Type B pancreatic cell (in vitro differentiated cells): ENCODE data around the gene MED15. TPM values are rescaled to one million over a fixed set of nuclear protein-coding genes. Genes with fewer than 3 reads are reported as not detected.
A peak's percentile ranks its signal among the peaks of the same experiment; 100 is the strongest.

Experiments used
- DNase-seq: peaks from one replicate; pipeline ENCODE4 v3.0.0; 2021; ENCODE audit warnings: mixed read lengths; ENCODE audit not compliant: unreplicated experiment; ENCODE audit errors: extremely low spot score
- H3K27ac Mint-ChIP-seq: 2 replicates; pipeline ENCODE4 v1.8.0; 2021; ENCODE audit warnings: mild to moderate bottlenecking, mixed read lengths
- H3K27me3 Mint-ChIP-seq: 2 replicates; pipeline ENCODE4 v1.8.0; 2021; ENCODE audit warnings: mixed read lengths
- H3K36me3 Mint-ChIP-seq: 2 replicates; pipeline ENCODE4 v1.8.0; 2021; ENCODE audit warnings: mixed read lengths
- H3K4me1 Mint-ChIP-seq: one replicate; pipeline ENCODE4 v1.8.0; 2021; ENCODE audit warnings: mixed read lengths; ENCODE audit not compliant: unreplicated experiment
- H3K4me3 Mint-ChIP-seq: 2 replicates; pipeline ENCODE4 v1.8.0; 2021; ENCODE audit warnings: mild to moderate bottlenecking, mixed read lengths
- H3K9me3 Mint-ChIP-seq: 2 replicates; pipeline ENCODE4 v1.8.0; 2021; ENCODE audit warnings: mixed read lengths
- total RNA-seq: library from RNA; stranded (reverse); gene quantifications from 2 replicates; pipeline ENCODE4 v1.2.1, GENCODE V29; 2021; ENCODE audit warnings: low replicate concordance
- TF ChIP-seq, protein P1 (sequence below): fragments of 200-600 bp; sonication (generic); conservative IDR thresholded peaks from 2 replicates; pipeline ENCODE4 v1.5.0; 2021; ENCODE audit warnings: antibody characterized with exemption, mild to moderate bottlenecking

The MED15 gene
- total RNA-seq, 1 donor from 2014 or later = 90.8 TPM

DNA sequence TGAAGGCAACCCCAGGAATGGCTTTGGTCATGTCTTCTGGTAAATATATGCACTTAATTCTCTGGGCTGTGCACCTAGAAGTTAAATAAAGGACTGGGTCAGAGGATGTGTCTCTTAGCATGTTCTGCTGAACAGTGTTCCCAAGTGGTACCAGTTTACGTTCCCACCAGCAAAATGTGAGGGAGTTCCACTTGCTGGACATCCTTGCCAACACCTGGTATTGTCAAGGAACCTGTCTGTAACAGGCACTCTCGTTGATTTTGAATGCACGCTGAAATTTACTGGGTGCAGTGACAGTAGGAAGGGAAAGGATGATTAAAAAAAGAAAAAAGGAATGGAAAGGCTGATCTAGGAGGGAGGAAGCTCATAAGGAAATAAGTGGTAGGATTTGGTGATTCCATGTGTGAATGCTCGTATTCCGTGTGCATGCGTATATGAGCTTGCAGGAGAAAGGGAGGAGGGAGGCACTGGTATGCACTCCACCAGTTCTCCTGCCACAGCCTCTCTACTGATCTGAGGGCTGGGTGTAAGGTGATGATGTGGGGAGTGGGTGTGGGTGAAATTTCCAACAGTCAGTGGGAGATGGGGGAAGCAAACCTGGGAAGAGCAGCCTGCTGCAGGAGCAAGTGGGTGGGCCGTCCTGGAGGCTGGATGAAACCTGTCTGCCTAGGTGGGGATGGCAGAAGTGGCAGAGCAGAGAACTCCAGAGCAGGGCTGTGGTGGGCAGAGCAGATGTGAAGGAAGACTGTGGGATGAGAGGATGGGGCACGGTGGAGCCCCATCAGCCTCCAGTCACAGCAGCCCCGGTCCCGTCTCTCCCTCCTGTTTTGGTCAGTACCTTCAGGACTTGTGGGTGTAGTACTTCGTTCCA, 15.0 kb downstream of the MED15 start:
- TF ChIP-seq, protein P1, sequence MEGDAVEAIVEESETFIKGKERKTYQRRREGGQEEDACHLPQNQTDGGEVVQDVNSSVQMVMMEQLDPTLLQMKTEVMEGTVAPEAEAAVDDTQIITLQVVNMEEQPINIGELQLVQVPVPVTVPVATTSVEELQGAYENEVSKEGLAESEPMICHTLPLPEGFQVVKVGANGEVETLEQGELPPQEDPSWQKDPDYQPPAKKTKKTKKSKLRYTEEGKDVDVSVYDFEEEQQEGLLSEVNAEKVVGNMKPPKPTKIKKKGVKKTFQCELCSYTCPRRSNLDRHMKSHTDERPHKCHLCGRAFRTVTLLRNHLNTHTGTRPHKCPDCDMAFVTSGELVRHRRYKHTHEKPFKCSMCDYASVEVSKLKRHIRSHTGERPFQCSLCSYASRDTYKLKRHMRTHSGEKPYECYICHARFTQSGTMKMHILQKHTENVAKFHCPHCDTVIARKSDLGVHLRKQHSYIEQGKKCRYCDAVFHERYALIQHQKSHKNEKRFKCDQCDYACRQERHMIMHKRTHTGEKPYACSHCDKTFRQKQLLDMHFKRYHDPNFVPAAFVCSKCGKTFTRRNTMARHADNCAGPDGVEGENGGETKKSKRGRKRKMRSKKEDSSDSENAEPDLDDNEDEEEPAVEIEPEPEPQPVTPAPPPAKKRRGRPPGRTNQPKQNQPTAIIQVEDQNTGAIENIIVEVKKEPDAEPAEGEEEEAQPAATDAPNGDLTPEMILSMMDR = no peak
- no peaks in the 10 kb centered on the region for H3K9me3 Mint-ChIP-seq
- H3K4me3 Mint-ChIP-seq = peak overlapping the region; percentile 46
- no peaks in the 10 kb centered on the region for H3K27me3 Mint-ChIP-seq
- no peak for DNase-seq
- H3K4me1 Mint-ChIP-seq = peaks cover 44% of the 10 kb centered on the region
- peak overlapping the region; percentile 54 for H3K27ac Mint-ChIP-seq
- peaks cover 27% of the 10 kb centered on the region for H3K36me3 Mint-ChIP-seq

DNA sequence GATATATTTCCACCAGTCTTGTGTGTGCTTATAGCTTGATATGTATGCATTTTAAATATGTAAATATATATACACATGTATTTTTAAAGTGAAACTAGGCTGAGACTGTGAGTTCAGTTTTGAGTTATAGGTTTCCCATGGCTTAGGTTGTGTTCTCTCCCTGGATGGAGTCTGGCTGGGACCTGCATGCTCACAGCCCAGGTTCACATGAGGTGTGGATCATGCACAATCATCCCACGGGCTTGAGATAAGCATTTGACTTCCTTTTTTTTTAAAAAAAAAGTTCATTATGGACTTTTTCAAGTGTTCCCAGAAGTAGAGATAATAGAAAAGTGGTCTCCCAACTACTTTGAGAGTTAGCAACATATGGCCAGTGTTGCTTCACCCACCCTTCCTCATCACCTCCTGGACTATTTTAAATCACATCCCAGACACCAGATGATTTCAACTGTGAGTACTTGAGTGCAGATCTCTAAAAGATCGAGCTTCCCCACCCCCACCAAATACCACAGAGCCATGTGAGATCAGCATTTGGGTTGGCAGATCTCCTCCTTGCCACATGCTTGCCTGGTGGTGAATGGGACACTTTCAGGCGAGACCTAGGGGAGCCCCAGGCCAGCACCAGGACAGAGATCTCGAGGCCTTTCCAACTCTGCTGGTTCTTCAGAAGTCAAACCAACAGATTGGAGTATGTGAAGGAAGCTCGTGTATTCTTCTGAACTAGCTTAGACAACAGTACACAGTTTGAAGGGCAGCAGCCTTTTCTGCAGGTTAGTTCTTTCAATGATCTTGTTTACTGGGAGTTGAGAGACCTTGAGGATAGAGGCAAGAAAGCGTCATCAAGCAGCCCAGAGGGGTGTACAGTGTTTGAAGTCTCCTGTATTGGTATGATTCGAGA, 15.9 kb downstream of the MED15 start:
- peak overlapping the region; percentile 59 for H3K27ac Mint-ChIP-seq
- no peak overlapping the region for H3K4me3 Mint-ChIP-seq
- H3K9me3 Mint-ChIP-seq = no peaks in the 10 kb centered on the region
- peaks cover 29% of the 10 kb centered on the region for H3K36me3 Mint-ChIP-seq
- H3K27me3 Mint-ChIP-seq = no peaks in the 10 kb centered on the region
- H3K4me1 Mint-ChIP-seq = peaks cover 36% of the 10 kb centered on the region
- no peak for DNase-seq
- TF ChIP-seq, protein P1 = no peak

DNA sequence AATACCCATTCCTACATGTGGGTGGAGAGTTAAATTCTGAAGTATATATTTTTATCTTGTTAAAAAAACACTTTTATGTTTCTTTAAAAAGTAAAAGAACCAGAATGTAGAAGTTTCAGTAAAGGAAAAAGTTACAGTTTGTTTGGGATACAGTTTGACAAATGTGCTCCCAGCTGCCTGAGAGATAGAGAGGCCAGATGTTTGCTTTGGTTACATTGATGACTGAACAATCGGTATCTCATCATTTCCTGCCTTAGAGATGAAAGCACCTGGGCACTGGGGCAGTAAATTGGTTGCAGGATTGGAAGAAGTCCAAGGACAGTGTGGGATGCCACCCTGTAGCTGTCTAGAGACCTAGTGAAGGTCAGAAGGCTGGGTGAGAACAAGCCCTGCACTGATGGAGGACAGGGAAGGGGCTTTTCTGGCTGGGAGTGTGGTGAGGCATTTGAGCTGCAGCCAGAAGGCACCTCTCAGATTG, 16.6 kb downstream of the MED15 start:
- peak overlapping the region; percentile 18 for H3K4me3 Mint-ChIP-seq
- peaks cover 34% of the 10 kb centered on the region for H3K4me1 Mint-ChIP-seq
- TF ChIP-seq, protein P1 = no peak
- H3K36me3 Mint-ChIP-seq = peaks cover 27% of the 10 kb centered on the region
- peak overlapping the region; percentile 19 for H3K27ac Mint-ChIP-seq
- H3K27me3 Mint-ChIP-seq = no peaks in the 10 kb centered on the region
- no peak for DNase-seq
- H3K9me3 Mint-ChIP-seq = no peaks in the 10 kb centered on the region

DNA sequence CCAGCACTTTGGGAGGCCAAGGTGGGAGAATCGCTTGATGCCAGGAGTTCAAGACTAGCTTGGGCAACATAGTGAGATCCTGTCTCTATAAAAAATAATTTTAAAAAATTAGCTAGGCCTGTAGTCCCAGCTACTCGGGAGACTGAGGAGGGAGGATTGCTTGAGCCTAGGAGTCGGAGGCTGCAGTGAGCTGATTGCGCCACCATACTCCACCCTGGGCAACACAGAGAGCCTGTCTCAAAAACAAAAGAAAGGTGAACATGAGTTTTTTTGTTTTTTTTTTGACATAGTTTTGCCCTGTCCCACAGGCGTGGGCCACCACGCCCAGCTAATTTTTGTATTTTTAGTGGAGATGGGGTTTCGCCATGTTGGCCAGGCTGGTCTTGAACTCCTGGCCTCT, 17.6 kb downstream of the MED15 start:
- H3K27ac Mint-ChIP-seq = no peak overlapping the region

DNA sequence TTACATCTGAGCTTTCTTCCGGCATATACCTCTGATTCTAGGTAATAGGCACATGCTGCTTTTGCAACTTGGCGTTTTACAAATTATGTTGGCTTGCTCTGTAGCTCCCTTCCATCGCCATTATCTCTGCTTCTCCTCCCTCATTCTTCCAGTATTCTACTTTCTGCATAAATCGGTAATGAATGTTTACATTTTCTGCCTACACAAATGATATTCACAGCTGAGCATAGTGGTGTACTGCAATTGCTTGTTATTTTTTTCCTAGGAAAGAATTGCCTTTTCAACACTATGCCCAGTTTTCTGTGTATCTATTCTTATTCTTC, 18.9 kb downstream of the MED15 start:
- Mint-ChIP-seq H3K27ac (peak overlapping the region; percentile 76), H3K4me3 (no peak overlapping the region), H3K9me3 (no peaks in the 10 kb centered on the region), H3K4me1 (peaks cover 45% of the 10 kb centered on the region), H3K36me3 (peaks cover 21% of the 10 kb centered on the region), H3K27me3 (no peaks in the 10 kb centered on the region)
- TF ChIP-seq, protein P1 = no peak
- no peak for DNase-seq

More for the DNA sequence above, 17.6 kb downstream of the MED15 start:
- Mint-ChIP-seq H3K4me1 (peaks cover 36% of the 10 kb centered on the region), H3K27me3 (no peaks in the 10 kb centered on the region), H3K9me3 (no peaks in the 10 kb centered on the region), H3K4me3 (no peak overlapping the region), H3K36me3 (peaks cover 27% of the 10 kb centered on the region)
- no peak for DNase-seq
- TF ChIP-seq, protein P1 = no peak
